Brain microvascular endothelial cell (primary cell): Measurements from ENCODE around the gene ZDHHC1.

Source experiments
- DNase-seq: peaks from one replicate; pipeline ENCODE4 v3.0.0-alpha.2; 2020
- H3K27ac ChIP-seq: fragments of 250-450 bp; sonication (Bioruptor Pico); 2 replicates; pipeline ENCODE4 v1.5.1; 2020; ENCODE audit warnings: mild to moderate bottlenecking, moderate library complexity
- H3K27me3 ChIP-seq: fragments of 250-450 bp; sonication (Bioruptor Pico); replicated peaks from 2 replicates; pipeline ENCODE4 v1.5.1; 2020; ENCODE audit warnings: mild to moderate bottlenecking
- H3K36me3 ChIP-seq: fragments of 250-450 bp; sonication (Bioruptor Pico); replicated peaks from 2 replicates; pipeline ENCODE4 v1.5.1; 2020; ENCODE audit warnings: mild to moderate bottlenecking
- H3K4me3 ChIP-seq: 2 replicates; pipeline ENCODE4 v1.5.1; 2011; ENCODE audit warnings: low read depth, mild to moderate bottlenecking, control low read depth, low read length, moderate library complexity
- CTCF ChIP-seq: IDR thresholded peaks from 2 replicates; pipeline ENCODE4 v1.5.1; 2011; ENCODE audit warnings: low read depth, mild to moderate bottlenecking, moderate library complexity, low read length, control low read depth, inconsistent platforms; ENCODE audit errors: missing control alignments
- in situ Hi-C: cut with HindIII; loops from 2 replicates; pipeline ENCODE4 v1.10.0; 2017; ENCODE audit warnings: low sequenced_read_pairs, low pct_ligation_motif_present

Gene ZDHHC1

GRCh38 chr16:67429799-67430503 is 13.7 kb upstream of the ZDHHC1 start:
- H3K4me3 ChIP-seq = no peak overlapping the region
- in situ Hi-C loops = no loop called here
- no peaks in the 10 kb centered on the region for H3K36me3 ChIP-seq

GRCh38 chr16:67429053-67429798 is 12.9 kb upstream of the ZDHHC1 start:
- Histone ChIP-seq H3K27ac (no peak overlapping the region), H3K36me3 (no peaks in the 10 kb centered on the region), H3K27me3 (peaks cover 33% of the 10 kb centered on the region), H3K4me3 (no peak overlapping the region)
- no peak for DNase-seq
- in situ Hi-C loops = no loop called here
- TF ChIP-seq CTCF = no peak

More at GRCh38 chr16:67429799-67430503, 13.7 kb upstream of the ZDHHC1 start:
- H3K27ac ChIP-seq = no peak overlapping the region
- TF ChIP-seq CTCF = no peak
- peaks cover 29% of the 10 kb centered on the region for H3K27me3 ChIP-seq
- DNase-seq = no peak

- in situ Hi-C loops = no loop called here
- TF ChIP-seq CTCF = peak; percentile 97
- Histone ChIP-seq H3K27me3 (peaks cover 33% of the 10 kb centered on the region), H3K4me3 (no peak overlapping the region), H3K27ac (no peak overlapping the region), H3K36me3 (no peaks in the 10 kb centered on the region)
- DNase-seq = peak; percentile 22
These were observed 12.0 kb upstream of the ZDHHC1 start for GRCh38 chr16:67428146-67428731.

GRCh38 chr16:67426950-67427349 is 10.7 kb upstream of the ZDHHC1 start:
- in situ Hi-C loops = no loop called here
- DNase-seq = no peak
- peaks cover 33% of the 10 kb centered on the region for H3K27me3 ChIP-seq

GRCh38 chr16:67426022-67426421 is 9.7 kb upstream of the ZDHHC1 start:
- no peaks in the 10 kb centered on the region for H3K36me3 ChIP-seq
- TF ChIP-seq CTCF = no peak
- no peak for DNase-seq
- H3K27ac ChIP-seq = no peak overlapping the region
- H3K4me3 ChIP-seq = no peak overlapping the region
- H3K27me3 ChIP-seq = peaks cover 31% of the 10 kb centered on the region
- in situ Hi-C loops = no loop called here

More at GRCh38 chr16:67426950-67427349, 10.7 kb upstream of the ZDHHC1 start:
- Histone ChIP-seq H3K27ac (no peak overlapping the region), H3K36me3 (no peaks in the 10 kb centered on the region), H3K4me3 (no peak overlapping the region)
- TF ChIP-seq CTCF = no peak
